ENCODE measurements around the gene GRID2.

GRCh38 chr4:92381616-92382015 is 77.8 kb downstream of the GRID2 start:
- TF ChIP-seq CTCF (IDR thresholded peaks at IDR 0.05) (no peak), ZFX (IDR thresholded peaks at IDR 0.05; ENCODE audit: borderline replicate concordance) (no peak)
